Measurements from ENCODE around the gene KIRREL3.
A peak's percentile ranks its signal among the peaks of the same experiment; 100 is the strongest.
"Not testable (repeated sequence)": the region's sequence is repeated elsewhere in the genome, so short reads cannot be mapped to it uniquely, and the experiment has no call there.

KIRREL3 gene

DNA sequence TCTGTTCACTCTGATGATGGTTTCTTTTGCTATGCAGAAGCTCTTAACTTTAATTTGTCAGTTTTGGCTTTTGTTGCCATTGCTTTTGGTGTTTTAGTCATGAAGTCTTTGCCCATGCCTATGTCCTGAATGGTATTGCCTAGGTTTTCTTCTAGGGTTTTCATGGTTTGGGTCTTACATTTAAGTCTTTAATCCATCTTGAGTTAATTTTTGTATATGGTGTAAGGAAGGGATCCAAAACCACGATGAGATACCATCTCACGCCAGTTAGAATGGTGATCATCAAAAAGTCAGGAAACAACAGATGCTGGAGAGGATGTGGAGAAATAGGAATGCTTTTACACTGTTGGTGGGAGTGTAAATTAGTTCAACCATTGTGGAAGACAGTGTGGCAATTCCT, 48.0 kb downstream of the KIRREL3 start:
- DNase-seq (ENCODE audit: low read depth) = not testable (repeated sequence)

DNA sequence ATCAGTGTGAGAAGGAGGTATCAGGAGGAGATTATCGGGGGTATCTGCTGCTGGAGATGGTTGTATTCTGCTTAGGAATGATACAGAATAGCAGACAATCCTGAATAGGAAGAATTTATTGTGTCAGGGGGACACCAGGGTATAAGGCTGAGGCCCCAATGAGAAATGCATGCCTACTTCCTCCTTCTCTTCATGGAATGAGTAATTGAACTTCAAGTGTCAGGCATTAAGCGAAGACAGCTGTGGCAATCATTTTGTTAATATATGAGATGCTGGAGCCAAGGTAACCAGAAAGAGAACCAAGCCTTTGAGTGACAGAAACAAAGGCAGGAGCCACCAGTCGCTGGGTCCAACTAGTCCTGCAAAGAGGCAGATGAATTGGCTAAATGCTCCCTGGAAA, 49.1 kb downstream of the KIRREL3 start:
- no peak for DNase-seq (ENCODE audit: low read depth)

DNA sequence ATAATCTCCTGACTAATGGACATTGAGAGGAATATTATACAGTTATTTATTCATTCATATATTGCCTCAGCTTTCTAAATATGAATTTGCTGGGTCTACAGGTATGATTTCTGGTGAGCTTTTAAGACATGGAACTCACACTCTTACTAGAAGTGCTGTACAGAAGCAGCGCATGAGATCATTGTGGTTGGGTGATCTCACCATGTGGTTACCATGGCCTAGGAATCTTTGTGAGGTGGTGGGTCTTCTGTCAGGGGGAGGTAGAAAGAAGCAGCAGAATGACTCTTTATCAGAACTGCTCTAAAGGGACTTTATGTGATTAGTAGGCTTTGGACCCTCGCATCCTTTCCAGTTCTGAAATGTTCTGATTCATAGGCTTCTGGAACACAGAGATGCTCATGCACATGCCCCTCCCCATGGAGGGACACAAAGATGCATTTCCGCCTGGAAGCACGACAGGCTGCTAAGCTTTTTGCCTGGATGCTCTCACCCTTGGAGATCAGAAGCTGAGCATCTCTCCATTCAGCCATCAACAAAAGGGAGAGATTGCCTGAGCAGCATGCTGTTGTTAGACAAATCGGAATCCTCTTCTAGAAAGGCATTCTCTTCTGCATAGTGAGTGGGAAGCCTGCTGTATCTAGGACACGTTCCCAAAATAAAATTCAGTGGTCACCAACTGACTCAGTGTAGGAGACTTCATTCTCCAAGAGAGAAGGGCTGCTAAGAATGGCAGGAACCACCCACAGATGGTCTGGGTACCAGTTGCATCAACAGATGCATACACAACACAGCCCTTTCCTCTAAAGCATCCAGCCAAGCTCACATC, 51.3 kb downstream of the KIRREL3 start:
- DNase-seq (ENCODE audit: low read depth) = no peak

DNA sequence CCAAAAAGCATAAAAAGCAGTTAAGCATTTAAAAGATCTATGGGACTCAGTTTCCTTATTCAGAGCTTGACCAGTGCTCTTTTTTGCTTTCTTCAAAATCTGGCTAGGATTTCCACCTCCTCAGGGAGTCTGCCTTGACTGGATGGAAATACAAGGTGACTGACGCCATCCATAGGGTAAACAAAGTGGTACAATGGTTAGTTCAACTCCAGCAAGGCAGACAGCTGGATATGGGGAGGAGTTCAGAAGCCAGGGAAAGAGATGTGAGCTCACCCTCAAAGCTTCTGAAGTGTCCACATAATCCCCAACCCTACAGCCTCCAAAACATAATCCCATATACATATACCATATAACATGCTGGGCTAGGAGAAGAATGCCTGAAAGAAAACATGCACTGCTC, 52.0 kb downstream of the KIRREL3 start:
- DNase-seq (ENCODE audit: low read depth) = no peak

DNA sequence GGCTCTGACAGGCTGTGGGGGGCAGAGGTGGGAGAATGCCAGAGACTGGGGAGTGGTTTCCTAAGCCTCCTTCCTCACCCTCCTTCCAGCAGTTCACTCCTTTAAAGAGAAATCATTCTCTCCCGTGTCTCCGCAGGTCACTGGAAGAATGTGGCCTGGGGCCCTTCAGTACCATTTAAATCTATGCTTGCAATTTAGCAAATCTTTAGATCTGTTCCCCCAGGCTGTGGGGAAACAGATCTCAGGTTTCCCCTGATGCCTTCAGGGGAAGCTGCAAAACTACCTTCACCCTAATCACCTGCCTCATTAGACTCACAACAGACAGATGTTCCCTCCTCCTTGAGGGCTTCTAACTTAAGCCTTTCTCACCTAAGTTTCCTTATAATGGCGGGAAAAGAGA, 55.3 kb downstream of the KIRREL3 start:
- DNase-seq (ENCODE audit: low read depth) = no peak

DNA sequence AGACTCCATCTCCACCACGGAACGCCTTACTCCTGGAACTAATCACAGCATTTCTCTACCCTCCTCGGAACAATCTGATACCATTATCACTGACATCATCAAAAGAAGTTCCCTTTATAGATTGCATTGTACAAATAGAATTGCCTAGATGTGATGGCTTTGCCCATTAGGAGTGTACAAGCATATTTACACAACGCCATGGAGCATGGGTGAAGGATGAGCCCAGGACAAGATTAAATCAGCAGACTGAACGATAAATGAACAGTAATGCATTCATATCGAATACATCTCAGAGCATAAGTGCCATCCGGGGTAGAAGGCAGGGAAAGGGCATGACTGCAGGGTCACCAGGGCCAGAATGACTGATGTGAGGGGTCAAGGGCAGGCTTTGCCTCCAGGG, 57.3 kb downstream of the KIRREL3 start:
- no peak for DNase-seq (ENCODE audit: low read depth)

DNA sequence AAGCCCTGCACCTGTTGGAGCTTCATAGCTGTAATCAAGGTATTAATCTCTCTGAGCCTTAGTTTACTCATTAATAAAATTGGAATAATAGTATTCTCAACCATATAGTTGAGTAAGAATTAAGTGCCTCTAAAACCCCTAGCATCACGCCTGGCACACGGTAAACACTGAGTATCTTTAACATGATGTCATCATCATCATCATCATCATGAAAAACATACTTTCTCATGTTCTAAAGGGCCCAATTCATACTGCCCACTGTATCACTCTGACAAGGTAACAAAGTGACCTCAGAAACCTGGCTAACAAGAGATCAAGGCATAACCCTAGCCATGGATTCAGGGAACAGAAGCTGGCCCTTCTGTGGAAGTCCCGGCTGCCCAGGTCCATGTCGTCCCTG, 58.4 kb downstream of the KIRREL3 start:
- DNase-seq (ENCODE audit: low read depth) = no peak

- DNase-seq (ENCODE audit: low read depth) = no peak
Measured at GRCh38 chr11:126939552-126939951, 61.0 kb downstream of the KIRREL3 start.

- DNase-seq (ENCODE audit: low read depth) = no peak
Measured at GRCh38 chr11:126938718-126939117, 61.9 kb downstream of the KIRREL3 start.

DNA sequence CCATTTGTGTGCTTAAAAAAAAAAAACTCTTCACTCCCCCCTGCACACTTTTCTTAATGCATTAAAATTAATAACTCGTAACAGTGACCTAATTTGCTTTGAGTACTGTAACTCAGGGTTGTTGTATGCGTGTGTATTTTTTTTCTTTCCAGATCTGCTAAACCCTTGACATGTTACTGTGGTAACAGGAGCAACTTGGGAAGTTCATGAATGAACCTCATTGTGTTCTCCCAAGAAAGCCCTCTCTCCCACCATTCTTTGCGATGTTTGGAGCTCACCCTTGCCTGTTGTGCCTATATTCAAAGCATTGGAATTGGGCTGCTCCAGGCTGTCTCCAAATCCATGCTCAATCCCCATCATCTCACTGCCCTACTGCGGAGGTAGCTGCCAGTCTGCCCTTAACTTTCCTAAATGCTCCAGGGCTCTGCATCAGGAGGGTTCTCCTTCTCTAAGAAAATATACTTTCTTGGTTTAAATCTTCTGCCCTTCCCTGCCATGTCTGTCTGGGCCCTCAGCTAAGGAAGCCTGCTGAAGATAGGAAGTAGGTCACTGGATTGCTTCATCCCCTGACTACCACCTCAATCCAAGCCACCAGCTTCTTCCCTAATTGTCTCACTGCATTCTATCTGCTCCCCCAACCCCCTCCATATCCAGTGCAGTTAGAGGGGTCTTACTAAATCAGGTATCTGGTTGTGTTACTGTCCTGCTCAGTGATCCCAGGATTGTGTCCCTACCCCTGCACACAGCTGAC, 70.3 kb downstream of the KIRREL3 start:
- DNase-seq (ENCODE audit: low read depth) = no peak

DNA sequence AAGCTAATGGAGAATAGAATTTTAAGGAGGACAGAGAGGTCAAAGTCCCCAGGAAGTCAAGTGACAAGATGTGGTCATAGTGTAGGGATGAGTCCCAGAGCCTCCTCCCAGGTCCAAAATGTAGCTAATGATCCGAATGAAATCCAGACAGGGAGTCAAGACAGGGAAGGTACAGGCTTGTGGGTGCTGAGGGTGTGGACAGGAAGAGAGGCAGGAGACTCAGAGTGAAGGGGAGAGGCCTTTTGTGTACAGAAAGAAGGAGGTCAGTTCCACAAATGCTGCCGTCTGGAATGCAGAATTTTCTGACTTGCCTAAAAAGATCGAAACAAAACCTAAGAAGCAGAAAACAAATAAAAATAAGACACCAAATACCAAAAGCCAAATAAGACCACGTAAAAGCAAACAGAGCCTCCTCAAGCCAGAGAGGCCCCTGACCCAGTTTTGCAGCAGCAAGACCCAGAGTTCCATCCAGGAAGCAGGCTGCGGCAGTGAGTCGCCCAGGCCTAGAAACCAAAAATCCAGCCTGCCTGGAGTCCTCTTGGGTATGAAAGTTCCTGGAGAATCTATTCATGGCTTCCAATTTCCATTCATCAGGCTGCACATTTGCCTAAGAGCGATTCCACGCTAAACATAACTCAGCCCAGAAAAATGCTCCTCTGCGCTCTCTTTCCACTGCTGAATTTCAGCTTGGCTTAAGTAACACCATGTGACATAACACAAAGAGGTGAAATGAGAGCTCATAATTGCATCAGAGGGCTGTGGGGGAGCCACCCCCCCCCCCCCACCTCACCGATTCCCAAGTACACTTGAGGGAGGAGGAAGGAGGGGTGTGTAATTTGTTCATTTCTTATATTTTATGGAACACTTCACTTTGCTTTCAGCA, 71.2 kb downstream of the KIRREL3 start:
- peak; percentile 87 for DNase-seq (ENCODE audit: low read depth)

GRCh38 chr11:126927623-126928022, 72.9 kb downstream of the KIRREL3 start:
- no peak for DNase-seq (ENCODE audit: low read depth)

DNA sequence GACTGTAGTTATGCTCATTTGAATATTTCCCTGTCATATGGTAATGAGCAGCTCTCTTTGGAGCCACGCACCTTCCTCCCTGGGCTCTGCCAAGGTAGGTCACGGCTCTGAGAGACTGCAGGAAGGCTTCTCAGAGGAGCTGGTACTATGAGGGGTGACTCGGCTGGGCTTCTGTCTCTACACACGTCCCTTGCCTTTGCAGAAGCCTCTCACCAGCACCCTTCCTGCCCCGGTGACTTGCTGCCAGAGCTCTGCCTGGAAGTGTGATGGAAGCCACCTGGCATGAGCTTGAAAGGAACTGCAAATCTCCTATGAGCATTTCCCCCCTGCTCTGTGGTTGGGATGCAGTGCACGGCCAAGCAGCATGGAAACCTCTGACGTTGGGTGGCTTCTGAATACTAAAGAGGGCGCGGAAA, 74.2 kb downstream of the KIRREL3 start:
- no peak for DNase-seq (ENCODE audit: low read depth)

DNA sequence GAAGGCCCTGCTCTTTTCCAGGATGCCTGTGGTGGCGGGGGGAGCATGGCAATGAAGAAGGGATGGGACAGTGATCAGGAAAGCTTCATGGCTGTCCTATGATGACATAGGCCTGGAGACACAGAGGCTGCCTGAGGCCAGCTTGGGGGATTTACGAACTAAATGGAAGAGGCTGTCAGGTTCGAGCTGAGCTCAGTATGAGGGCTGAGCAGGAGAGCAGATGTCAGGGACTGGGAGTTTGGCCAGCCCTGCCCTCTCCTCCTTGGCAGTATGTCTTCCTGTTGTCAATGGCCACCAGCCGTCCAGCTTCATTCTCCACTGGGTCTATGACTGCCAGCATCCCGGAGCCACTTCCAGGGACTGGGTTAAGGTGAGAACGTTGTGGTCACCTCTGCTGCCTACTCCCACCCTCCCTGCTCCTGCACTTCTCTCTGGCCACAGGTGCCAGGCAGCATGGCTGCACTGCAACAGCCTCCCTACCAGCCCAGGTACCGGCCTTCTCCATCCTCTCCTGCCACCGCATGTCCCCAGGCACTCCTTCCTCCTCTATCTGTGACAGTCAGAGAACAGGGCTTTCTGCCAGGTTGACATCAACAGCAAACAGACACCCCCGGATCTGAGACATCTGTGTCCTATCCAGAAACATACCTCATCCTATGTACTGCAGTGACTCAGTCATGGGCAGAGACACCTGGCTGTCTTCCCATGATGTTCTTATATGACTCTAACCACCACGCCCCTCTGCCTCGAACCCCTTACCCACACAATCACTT, 75.1 kb downstream of the KIRREL3 start:
- DNase-seq (ENCODE audit: low read depth) = no peak

DNA sequence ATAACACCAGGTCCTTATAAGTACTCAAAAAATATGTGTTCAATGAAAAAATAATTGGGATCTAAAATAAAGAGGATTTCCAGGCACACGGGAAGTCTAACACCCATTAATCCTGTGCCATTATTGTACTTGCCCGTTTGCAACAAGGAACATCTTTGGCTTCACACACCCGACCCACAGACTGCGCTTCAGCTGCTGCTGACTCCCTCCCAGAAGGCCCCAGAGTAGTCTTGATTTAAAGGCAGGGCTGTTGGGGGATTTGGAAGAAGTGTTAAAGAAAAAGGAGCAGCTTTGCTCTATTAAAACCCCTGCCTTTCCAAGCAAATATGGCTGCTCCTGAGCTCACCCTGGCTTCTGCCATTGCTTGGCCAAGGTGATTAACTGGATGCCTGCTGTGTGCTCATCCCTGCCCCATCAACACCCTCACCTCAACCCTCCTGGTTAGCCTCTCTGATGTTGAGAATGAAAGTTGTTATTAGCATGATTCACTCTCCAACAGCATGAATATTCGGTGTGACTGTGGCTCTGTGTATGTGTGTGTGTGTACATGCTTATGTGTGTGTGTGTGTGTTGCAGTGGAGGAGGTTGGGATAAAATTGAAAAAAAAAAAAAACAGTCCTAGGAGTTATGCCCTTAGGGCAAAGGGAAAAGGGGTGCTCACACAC, 76.1 kb downstream of the KIRREL3 start:
- DNase-seq (ENCODE audit: low read depth) = no peak

- DNase-seq (ENCODE audit: low read depth) = no peak
Measured at GRCh38 chr11:126920833-126921232, 79.7 kb downstream of the KIRREL3 start.

- DNase-seq (ENCODE audit: low read depth) = no peak
Measured at GRCh38 chr11:126919147-126919823, 81.3 kb downstream of the KIRREL3 start.

- DNase-seq (ENCODE audit: low read depth) = no peak
Measured at GRCh38 chr11:126918556-126918955, 82.0 kb downstream of the KIRREL3 start.

DNA sequence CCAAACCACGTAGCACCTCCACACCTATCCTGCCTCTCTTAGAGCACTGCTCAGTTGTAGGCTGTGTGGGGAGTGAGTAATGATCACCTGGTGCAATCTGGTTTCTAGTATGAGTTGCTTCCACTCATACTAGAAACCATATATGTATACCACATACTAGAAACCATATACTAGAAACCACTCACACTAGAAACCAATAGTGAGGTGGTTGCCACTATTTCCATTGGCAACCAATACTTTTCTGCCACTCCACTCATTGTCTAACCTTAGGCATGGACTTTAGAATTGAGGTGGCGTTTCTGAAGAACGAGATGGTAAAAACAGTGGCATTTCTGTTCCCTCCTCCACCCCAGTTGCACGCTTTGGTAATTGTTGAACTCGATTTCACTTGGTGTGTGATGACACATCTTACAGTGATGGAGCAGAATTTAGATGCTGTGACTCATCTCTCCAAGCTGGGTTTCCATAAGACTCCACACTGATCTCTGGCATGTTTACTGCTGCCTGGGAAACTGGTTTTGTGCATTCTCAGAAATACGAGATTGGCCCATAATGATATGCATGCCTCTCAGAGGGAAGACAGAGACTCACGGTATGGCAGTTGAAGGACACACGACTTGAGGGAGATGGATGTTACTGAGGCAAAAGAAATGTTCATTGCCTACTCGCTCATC, 82.9 kb downstream of the KIRREL3 start:
- DNase-seq (ENCODE audit: low read depth) = peak; percentile 100

DNA sequence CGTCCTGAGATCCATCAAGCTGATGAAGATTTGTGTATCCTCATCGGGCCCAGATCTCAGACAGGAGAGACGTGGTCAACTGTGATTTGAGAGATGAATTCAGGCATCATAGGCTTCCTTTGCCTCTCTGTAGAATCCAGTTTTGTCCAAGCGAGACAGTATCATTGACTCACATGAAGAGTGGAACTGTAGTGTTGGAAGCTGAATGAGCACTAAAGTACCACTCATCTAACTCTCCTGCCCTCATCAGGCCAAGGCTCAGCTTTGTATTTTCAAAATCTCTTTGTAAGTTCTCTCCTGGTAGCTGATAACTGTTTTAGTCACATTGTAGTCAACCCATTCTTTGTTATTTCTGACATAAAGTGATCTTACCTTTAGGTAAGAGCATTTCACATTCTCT, 85.1 kb downstream of the KIRREL3 start:
- no peak for DNase-seq (ENCODE audit: low read depth)

Measured in GM04503 (cell line).